Aorta (tissue), 5 donors: ENCODE data around the gene SPEN. TPM values are rescaled to one million over a fixed set of nuclear protein-coding genes. Genes with fewer than 3 reads are reported as not detected.
"Not testable (repeated sequence)": the region's sequence is repeated elsewhere in the genome, so short reads cannot be mapped to it uniquely, and the experiment has no call there.

Experiments
- ATAC-seq: fragments of 200-7000 bp; cut with Tn5 transposase; one replicate; pipeline ENCODE4 v1.9.1; 2022; ENCODE audit warnings: moderate library complexity; ENCODE audit not compliant: low FRiP score
- DNase-seq, 2 donors: peaks; one replicate each; pipeline ENCODE4 v3.0.0-alpha.2; 2020
- H3K27ac ChIP-seq, 2 donors: one replicate each; pipeline ENCODE4 v1.5.1; 2013; ENCODE audit warnings: low read length in 2 of 2, mild to moderate bottlenecking in 2 of 2, moderate library complexity in 2 of 2, control low read depth in 1 of 2, inconsistent platforms in 1 of 2, low read depth in 1 of 2
- H3K27me3 ChIP-seq, 2 donors: one replicate each; pipeline ENCODE4 v1.6.1; 2013; ENCODE audit warnings: control low read depth in 1 of 2, low read length in 1 of 2, mild to moderate bottlenecking in 1 of 2, moderate library complexity in 1 of 2; ENCODE audit not compliant: insufficient read depth in 2 of 2, control insufficient read depth in 1 of 2
- H3K36me3 ChIP-seq, 2 donors: one replicate each; pipeline ENCODE4 v1.6.1; 2013; ENCODE audit warnings: control low read depth in 1 of 2, low read length in 1 of 2, mild to moderate bottlenecking in 1 of 2; ENCODE audit not compliant: insufficient read depth in 2 of 2, control insufficient read depth in 1 of 2
- H3K4me1 ChIP-seq, 2 donors: one replicate each; pipeline ENCODE4 v1.6.1; 2013; ENCODE audit warnings: low read length in 2 of 2, control low read depth in 1 of 2, mild to moderate bottlenecking in 1 of 2, moderate library complexity in 1 of 2; ENCODE audit not compliant: insufficient read depth in 2 of 2, control insufficient read depth in 1 of 2
- H3K4me3 ChIP-seq, 2 donors: one replicate each; pipeline ENCODE4 v1.5.1; 2013; ENCODE audit warnings: low read length in 2 of 2, control low read depth in 1 of 2, mild to moderate bottlenecking in 1 of 2
- H3K9me3 ChIP-seq: one replicate; pipeline ENCODE4 v1.6.1; 2013; ENCODE audit warnings: mild to moderate bottlenecking, low read length; ENCODE audit not compliant: control insufficient read depth
- WGBS, 2 donors: extraction: QIAGEN DNeasy Blood & Tissue Kit; methylation state at CpG; one replicate each; pipeline ENCODE4 v1.1.7; 2013; 5-methylcytosine and 5-hydroxymethylcytosine counted together
- intact Hi-C, 2 donors: fragments of 100-400 bp; cut with DNase I; formaldehyde crosslinking; loops; one replicate each; pipeline versions ENCODE4 v1.14.2 to v1.15.0; 2022
- polyA plus RNA-seq, 2 donors: library from polyadenylated mRNA; stranded (reverse); fragments of 200-250 nt; gene quantifications; one replicate each; pipeline ENCODE4 v1.2.3, GENCODE V29; 2013
- total RNA-seq, 2 donors: library from RNA; stranded (reverse); fragmentation: NEBNext Ultra II Directional; extraction: Animal tissue kit (Norgen Biotek cat#: 25700); gene quantifications; one replicate each; pipeline ENCODE4 v1.2.1, GENCODE V29; 2021
- donor health status: healthy with polysubstance abuse.
- donor health status: Bipolar disorder and iron deficiency.
- donor health status: DM: no; HTN: no; CAD: no.
- donor health status: DM: no; HTN: no; CAD: no.
- donor health status: DM: yes; HTN: yes; CAD: no.

SPEN gene
- total and polyA plus RNA-seq, 4 donors: 19.8 to 102 (median 51.7) TPM

DNA sequence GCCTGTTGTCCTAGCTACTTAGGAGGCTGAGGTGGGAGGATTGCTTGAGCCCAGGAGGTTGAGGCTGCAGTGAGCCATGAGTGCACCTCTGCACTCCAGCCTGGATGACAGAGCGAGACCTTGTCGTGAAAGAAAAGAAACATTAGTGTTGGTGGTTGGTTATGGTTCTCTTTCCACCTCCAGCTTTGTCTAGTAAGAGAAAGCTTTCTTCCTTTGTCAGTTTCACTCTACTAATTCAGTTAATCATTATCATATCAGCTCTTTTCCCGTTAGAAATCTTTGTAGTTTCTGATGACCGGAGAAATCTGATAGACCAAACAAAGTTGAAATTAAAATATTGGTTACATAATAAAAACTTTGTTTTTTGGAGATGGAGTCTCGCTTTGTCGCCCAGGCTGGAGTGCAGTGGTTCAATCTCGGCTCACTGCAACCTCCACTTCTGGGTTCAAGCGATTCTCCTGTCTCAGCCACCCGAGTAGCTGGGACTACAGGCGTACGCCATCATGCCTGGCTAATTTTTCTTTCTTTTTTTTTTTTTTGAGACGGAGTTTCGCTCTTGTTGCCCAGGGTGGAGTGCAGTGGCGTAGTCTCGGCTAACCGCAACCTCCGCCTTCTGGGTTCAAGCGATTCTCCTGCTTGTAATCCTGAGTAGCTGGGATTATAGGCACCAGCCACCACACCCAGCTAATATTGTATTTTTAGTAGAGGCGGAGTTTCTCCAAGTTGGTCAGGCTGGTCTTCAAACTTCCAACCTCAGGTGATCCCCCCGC is 49.5 kb downstream of the SPEN start:
- not testable (repeated sequence) for H3K27ac ChIP-seq, ATAC-seq, DNase-seq, H3K36me3 ChIP-seq, H3K27me3 ChIP-seq, H3K9me3 ChIP-seq, H3K4me3 ChIP-seq, H3K4me1 ChIP-seq
- intact Hi-C loops: loop anchor here in 1 of 2 donors (10.0 kb wide), 1 partner anchor 102 kb away; no protein-coding TSS in a partner anchor
- 95% methylated on average over 20 of the region's 20 CpGs for WGBS, 2 donors

DNA sequence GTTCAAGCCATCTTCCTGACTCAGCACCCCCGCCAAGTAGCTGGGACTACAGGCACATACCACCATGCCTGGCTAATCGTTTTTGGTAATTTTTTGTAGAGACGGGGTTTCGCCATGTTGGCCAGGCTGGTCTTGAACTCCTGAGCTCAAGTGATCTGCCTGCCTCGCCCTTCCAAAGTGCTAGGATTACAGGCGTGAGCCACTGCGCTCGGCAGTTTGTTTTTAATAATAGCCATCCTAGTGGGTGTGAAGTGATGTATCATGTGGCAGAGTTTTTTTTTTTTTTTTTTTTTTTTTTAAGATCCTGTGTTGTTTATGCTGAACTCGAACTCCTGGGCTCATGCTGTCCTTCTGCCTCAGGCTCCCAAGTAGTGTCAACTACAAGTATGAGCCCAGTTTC is 51.8 kb downstream of the SPEN start:
- Histone ChIP-seq H3K4me1 (peaks cover 0 to 1% of the 10 kb centered on the region in 2 donors), H3K9me3 (no peaks in the 10 kb centered on the region), H3K36me3 (no peaks in the 10 kb centered on the region), H3K4me3 (no peak overlapping the region), H3K27me3 (no peaks in the 10 kb centered on the region), H3K27ac (no peak overlapping the region)
- intact Hi-C loops: loop anchor here in 1 of 2 donors (10.0 kb wide), 1 partner anchor 104 kb away; no protein-coding TSS in a partner anchor
- ATAC-seq: no peak
- 88 to 92% methylated on average over 9 of the region's 9 CpGs for WGBS, 2 donors
- no peak for DNase-seq

GRCh38 chr1:15900662-15901279 is 53.3 kb downstream of the SPEN start:
- Histone ChIP-seq H3K36me3 (no peaks in the 10 kb centered on the region), H3K27ac (no peak overlapping the region), H3K4me1 (peaks cover 0 to 1% of the 10 kb centered on the region in 2 donors), H3K9me3 (no peaks in the 10 kb centered on the region), H3K27me3 (no peaks in the 10 kb centered on the region), H3K4me3 (no peak overlapping the region)
- ATAC-seq (no peak), DNase-seq (no peak)
- intact Hi-C loops: loop anchor here in 1 of 2 donors (10.0 kb wide), 1 partner anchor 56 kb away; the partner anchor contains the start of gene SPEN
- WGBS, 2 donors: 38 to 41% methylated on average over 8 of the region's 8 CpGs

DNA sequence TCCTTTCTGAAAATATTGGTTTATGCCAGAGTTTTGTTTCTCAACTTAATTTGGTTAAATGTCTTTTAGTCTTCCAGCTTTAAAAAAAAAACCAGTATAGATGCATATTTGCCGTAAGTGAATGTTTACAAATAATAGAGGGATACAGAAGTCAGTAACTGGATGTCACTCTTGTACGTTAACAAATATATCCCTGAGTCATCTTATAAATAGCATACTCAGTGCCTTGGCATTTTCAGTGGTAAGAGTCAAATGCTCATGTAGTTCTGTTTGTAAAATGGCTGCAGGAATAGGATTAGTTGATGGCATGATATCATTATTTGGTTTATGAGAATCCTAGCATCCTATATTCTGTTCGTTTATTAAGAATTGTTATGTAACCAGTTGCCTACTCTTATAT is 55.4 kb downstream of the SPEN start:
- Histone ChIP-seq H3K9me3 (no peaks in the 10 kb centered on the region), H3K36me3 (no peaks in the 10 kb centered on the region), H3K4me3 (no peak overlapping the region), H3K27ac (no peak overlapping the region), H3K4me1 (peaks cover 0 to 1% of the 10 kb centered on the region in 2 donors), H3K27me3 (no peaks in the 10 kb centered on the region)
- intact Hi-C loops: loop anchor here in 1 of 2 donors (10.0 kb wide), 1 partner anchor 58 kb away; the partner anchor contains the start of gene SPEN
- ATAC-seq (no peak), DNase-seq (no peak)
- WGBS, 2 donors: 39 to 53% methylated on average over 3 of the region's 3 CpGs

DNA sequence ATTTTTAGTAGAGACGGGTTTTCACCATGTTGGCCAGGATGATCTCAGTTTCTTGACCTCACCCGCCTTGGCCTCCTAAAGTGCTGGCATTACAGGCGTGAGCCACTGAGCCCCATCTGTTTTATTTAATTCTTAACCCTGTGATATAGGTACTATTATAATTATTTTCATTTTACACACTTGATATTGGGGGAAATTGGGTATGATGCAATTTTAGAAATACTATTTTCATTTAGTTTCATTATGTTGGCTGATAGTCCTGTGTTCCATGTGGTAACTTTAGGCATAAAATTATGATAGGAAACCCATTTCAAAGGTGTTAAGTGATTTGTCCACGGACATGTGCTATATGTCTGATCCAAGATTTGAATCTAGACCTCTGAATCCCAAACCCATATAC is 61.1 kb downstream of the SPEN start:
- H3K36me3 ChIP-seq: peaks cover 0 to 3% of the 10 kb centered on the region in 2 donors
- WGBS, 2 donors: 93 to 94% methylated on average over 4 of the region's 4 CpGs
- no peak for ATAC-seq

DNA sequence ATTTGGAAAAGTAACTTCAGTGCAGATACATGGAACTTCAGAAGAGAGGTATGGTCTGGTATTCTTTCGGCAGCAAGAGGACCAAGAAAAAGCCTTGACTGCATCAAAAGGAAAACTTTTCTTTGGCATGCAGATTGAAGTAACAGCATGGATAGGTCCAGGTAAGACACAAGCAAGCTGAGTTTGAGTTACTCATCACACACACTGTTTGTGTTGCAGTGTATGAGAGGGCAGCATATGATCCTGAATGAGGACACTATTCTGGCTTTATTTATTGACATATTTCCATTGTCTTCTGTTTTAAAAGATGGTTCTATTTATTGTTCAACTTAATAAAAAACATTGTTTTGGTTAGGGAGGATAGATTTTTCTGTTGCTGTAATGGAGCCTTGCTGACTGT is 63.6 kb downstream of the SPEN start:
- DNase-seq: no peak
- peaks cover 0 to 3% of the 10 kb centered on the region in 2 donors for H3K36me3 ChIP-seq
- H3K4me1 ChIP-seq: peaks cover 0 to 2% of the 10 kb centered on the region in 2 donors
- no peaks in the 10 kb centered on the region for H3K27me3 ChIP-seq
- no peak overlapping the region for H3K4me3 ChIP-seq
- no peak for ATAC-seq
- 76 to 81% methylated on average over 1 of the region's 1 CpG for WGBS, 2 donors
- no peaks in the 10 kb centered on the region for H3K9me3 ChIP-seq
- intact Hi-C loops: no loop called here
- no peak overlapping the region for H3K27ac ChIP-seq

More for the DNA sequence above, 61.1 kb downstream of the SPEN start:
- Histone ChIP-seq H3K27me3 (no peaks in the 10 kb centered on the region), H3K27ac (no peak overlapping the region), H3K4me3 (no peak overlapping the region), H3K4me1 (peaks cover 0 to 2% of the 10 kb centered on the region in 2 donors), H3K9me3 (no peaks in the 10 kb centered on the region)
- intact Hi-C loops: loop anchor here in 1 of 2 donors (10.0 kb wide), 1 partner anchor 64 kb away; the partner anchor contains the start of gene SPEN
- DNase-seq: no peak

DNA sequence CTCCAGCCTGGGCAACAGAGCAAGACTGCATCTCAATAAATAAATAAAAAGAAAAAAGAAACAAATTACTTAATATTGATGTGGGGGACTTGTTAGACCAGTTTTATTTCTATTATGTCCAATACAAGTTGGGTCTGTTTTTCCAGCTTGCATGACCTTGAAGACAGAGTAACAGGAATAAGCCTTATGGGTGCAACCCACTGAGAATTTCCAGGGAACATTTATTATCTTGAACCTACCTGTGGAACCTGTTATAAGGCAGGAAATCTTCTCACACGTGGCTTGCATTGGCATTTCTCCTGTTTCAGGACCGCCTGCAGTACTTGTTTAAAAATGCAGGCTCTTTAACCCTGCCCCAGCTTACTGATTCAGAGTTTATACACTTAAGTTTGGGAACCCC is 64.4 kb downstream of the SPEN start:
- intact Hi-C loops: no loop called here
- Histone ChIP-seq H3K9me3 (no peaks in the 10 kb centered on the region), H3K27me3 (no peaks in the 10 kb centered on the region), H3K36me3 (peaks cover 0 to 3% of the 10 kb centered on the region in 2 donors), H3K4me1 (peaks cover 0 to 2% of the 10 kb centered on the region in 2 donors), H3K27ac (no peak overlapping the region), H3K4me3 (no peak overlapping the region)
- ATAC-seq (no peak), DNase-seq (no peak)
- WGBS, 2 donors: 64 to 72% methylated on average over 2 of the region's 2 CpGs

- H3K36me3 ChIP-seq, ATAC-seq: not testable (repeated sequence)
- 96% methylated on average over 3 of the region's 3 CpGs for WGBS, 2 donors
Measured at GRCh38 chr1:15913607-15914006, 66.1 kb downstream of the SPEN start.

More at GRCh38 chr1:15913607-15914006, 66.1 kb downstream of the SPEN start:
- H3K4me3 ChIP-seq, H3K4me1 ChIP-seq, DNase-seq, intact Hi-C loops, H3K27ac ChIP-seq, H3K9me3 ChIP-seq, H3K27me3 ChIP-seq: not testable (repeated sequence)
